DMS114 treated with DMSO at 0.1 percent for 48 hours (cell line): ENCODE measurements around the gene CYCS.
A peak's percentile ranks its signal among the peaks of the same experiment; 100 is the strongest.
"Not testable (repeated sequence)": the region's sequence is repeated elsewhere in the genome, so short reads cannot be mapped to it uniquely, and the experiment has no call there.

Source experiments
- DNase-seq: peaks from one replicate; lab custom pipeline; 2025; ENCODE audit not compliant: unreplicated experiment; lab: John Stamatoyannopoulos, UW

Gene CYCS

DNA sequence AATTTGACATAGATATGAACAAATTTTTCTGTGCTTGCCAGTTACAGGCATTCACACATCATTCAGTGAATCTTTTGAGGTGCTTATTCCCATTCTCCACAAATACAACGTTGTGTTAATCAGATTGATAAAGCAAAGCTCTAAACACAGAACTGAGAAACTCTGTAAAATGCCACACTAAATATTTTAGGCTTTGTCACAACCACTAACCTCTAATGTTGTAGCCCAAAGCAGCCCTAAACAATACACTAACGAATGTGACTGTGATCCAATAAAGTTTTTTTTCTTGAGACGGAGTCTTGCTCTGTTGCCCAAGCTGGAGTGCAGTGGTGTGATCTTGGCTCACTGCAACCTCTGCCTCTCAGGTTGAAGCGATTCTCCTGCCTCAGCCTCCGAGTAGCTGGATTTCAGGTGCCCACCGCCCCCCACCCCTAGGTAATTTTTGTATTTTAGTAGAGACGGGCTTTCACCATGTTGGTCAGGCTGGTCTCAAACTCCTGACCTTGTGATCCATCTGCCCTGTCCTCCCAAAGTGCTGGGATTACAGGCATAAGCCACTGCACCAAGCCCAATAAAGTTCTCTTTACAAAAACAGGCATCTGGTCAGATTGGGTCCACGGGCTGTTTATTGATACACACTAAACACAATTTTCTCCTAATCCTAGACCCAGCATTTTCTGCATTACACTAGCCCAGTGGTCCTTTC lies 6.9 kb downstream of the CYCS start:
- DNase-seq = no peak

DNA sequence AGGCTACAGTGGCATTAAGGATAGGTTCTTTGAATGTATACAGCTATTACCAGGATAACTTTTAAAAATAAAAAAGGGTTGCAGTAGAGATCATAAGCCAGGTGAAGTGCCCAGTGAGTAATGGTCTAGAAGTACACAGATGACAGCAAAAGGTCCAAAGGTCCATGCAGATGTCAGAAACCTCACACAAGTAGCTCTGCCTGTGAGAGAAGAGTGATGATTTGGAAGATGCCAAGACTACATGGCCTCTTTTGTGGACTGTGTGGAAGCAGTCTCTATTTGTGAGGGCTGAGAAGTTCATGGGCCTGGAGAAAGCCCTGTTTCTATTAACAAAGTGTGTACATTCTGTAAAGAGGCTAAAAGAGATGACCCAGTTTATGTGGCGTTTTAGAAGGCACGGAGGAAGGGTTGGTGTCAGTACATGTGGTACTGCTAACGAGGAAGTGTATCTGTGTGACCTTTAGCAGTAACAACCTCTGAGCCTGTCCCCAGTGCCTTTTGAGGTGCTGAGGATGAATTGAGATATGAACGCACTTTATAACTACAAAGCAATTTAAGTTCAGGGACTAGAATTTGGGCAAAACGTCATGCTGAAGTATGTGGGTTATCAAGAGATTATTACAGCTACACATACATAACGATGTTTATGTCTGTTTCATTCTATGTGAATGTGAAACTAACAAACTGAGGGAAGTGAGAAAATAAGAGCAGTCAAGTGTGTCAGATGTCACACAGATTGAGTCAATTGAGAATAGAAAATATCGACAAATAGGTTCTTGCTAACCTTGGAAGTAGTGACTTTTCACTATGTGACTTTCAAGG lies 7.6 kb downstream of the CYCS start:
- DNase-seq = no peak

DNA sequence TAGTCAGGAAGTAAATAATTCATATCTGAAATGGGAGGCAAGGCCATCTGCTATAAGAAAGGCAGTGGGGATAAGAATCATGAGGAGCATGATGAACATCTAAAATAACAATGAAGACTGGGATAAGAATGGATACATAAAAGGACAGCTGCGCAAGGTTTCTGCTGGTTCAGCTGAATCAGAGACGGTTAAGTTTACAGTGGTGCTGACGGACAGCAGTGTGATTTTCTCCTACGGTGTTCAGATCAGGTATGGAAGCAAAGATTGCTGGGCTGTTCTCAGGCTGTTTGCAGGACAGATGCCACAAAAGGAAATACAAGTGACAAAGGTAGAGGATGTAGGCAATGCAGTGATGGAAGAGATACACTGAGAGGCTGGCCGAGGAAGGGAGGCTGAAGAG lies 8.4 kb downstream of the CYCS start:
- DNase-seq = no peak

DNA sequence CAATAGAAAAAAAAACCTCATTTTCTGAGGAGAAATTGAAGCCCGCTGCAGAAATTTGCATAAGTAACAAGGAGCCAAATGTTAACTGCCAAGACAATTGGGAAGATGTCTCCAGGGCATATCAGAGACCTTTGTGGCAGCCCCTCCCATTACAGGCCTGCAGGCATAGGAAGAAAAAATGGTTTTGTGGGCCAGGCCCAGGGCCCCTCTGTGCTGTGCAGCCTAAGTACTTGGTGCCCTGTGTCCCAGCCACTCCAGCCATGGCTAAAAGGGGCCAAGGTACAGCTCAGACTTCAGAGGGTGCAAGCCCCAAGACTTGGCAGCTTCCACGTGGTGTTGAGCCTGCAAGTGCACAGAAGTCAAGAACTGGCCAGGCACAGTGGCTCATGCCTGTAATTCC lies 14.5 kb downstream of the CYCS start:
- not testable (repeated sequence) for DNase-seq

DNA sequence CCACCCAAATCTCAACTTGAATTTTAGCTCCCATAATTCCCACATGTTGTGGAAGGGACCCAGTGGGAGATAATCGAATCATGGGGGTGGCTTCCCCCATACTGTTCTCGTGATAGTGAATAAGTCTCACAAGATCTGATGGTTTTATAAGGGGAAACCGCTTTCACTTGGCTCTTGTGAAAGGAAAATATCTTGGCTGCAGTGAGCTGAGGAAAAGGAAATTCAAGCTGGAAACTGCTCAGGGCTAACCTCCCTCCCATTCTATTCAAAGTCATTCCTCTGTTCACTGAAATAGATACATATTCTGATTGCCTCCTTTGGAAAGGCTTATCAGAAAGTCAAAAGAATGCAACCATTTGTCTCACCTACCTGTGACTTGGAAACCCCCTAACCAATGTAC lies 15.8 kb downstream of the CYCS start:
- no peak for DNase-seq

DNA sequence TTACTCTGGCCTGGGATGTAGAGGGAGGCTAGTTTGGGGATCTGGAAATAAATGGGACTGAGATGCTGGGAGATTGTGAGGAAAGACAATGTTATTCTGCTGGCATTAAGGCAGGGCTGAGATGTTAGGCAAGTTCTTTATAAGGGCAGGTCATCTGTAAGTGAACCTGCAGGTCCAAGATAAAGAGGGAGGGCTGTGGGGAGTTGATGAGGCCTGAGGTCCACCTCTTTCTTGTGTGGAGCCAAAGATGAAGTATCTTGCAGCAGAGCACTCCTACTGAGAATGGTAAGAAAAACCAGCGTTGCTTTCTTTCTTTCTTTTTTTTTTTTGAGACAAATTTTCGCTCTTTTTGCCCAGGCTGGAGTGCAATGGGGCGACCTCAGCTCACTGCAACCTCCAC lies 19.1 kb downstream of the CYCS start:
- no peak for DNase-seq

- no peak for DNase-seq
These were observed 21.3 kb downstream of the CYCS start for GRCh38 chr7:25103773-25104172.

DNA sequence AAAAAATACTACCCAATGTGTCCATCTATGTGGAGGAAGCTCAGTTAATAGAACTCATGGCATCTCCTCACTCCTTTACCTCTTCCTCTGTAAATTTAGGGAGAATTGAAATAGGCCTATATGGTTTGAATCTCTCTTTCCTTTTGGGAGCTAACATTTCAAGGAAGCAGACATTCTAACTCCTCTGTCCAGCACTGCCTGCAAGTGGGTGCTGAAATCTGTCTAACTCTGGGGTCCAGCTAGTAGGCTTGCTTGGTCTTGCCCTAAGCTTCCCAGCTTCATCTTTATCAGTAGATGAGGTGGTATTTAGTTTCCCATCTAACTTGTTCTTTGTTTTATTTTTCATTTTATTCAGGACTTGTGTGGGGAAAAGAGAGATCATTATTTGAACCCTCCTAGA lies 23.2 kb downstream of the CYCS start:
- DNase-seq = no peak

DNA sequence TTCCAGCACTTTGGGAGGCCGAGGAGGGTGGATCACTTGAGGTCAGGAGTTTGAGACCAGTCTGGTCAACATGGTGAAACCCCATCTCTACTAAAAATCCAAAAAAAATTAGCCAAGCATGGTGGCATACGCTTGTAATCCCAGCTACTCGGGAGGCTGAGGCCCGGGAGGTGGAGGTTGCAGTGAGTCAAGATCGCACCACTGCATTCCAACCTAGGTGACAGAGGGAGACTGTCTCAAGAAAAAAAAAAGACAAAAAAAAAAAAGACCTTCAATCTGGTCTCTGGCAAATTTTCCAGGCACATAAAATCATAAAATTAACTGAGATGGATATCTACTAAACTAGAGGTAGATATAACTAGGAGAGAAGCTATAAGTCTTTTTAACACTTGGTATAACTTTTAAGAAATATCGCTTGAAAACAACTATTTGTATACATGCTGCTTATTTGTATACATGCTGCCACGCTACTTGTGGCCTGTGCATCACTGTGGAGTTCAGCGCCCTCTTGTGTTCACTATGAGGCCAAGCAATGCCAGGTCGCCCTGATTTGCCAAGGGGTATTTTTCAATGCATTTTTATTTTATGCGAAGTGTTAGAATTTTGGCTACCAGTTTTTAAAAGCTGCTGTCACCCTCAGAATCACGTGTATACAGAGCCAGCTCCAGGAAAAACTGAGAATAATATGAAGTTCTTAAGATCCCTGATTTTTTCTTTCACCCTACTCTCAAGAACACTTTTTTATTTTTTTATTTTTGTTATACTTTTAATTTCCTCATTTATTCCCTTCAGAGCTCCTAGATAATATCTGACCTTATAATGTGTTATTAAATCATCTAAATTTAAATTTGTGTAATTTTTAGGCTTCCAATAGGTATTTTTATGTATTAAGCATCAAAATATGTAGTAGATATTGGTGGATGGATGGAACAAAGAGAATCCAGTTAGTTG lies 26.7 kb downstream of the CYCS start:
- peak; percentile 75 for DNase-seq

GRCh38 chr7:25095516-25096345 lies 29.3 kb downstream of the CYCS start:
- DNase-seq = no peak

GRCh38 chr7:25093268-25093826 lies 31.7 kb downstream of the CYCS start:
- DNase-seq = peak; percentile 43

DNA sequence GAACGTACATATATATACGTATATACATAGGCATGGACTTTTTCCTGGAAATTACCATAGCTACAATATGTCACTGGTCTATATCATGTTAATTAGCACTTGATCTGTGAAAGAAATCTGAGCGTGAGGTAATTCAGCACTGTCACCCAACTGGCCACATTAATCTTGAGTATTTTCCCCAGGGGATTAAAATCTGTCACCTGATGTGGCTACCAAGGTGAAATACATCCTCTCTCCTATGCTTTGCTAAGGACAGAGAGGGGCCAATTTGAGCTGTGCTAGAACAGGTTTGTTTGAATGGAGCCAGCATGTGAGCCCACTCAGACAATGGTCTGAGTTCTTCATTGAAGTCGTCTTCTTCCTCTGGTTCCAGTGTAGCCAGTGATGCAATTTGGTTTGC lies 33.3 kb downstream of the CYCS start:
- DNase-seq = no peak

DNA sequence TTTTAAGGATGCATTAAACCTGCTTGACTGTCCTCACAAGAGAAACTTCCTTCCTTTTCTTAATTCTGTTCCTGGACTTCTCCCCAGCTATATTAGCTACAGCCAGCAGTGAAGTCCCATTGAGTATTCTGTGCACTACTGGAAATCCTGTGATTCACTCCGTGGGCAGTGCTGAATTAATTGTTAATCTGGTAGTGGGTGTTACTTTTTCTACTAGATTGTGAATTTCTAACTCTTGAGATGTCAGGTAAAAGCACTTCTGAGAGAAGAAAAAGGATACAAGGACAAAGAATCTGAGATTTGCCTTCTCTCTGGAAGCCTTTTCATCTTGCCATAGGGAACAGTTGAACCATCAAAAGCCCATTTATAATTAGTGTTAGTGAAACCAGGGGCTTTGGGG lies 33.9 kb downstream of the CYCS start:
- no peak for DNase-seq

DNA sequence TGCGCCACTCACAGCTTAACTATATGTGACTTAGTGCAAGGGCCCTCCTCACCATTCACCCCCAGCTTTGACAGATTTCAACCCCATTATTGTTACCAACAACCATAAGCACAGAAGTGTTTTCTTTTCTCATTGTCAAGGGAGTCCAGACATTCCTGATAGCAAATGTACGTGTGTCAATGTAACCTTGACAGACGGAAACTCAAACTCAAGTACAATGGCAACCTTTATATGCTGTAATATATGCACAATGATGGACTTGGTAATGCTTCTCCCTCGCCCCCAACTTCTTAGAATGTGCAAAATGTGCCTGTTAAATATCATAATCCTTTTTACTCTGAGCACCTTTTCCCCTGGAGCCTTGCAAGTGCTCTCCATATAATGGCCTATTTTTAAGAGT lies 34.7 kb downstream of the CYCS start:
- DNase-seq = no peak

DNA sequence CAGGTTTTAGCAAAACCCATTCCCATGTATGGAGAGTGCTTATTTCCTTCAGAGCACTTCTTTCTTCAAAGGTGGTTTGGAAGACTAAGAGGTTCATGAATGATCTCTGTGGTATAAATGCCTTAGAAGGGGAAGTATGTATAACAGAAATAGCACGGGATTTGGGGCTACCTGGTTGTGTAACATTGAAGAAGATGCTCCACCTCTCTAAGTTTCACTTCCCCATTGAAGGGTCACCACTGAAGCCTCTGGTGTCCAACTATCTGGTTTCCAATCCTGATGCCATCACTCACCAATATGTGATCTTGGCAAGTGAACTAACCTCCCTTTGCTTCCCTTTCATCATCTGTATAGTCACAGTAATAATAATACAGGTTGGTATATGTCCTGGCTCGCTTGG lies 37.2 kb downstream of the CYCS start:
- no peak for DNase-seq

- DNase-seq = no peak
These were observed 40.2 kb downstream of the CYCS start for GRCh38 chr7:25084821-25085220.

- no peak for DNase-seq
These were observed 41.9 kb downstream of the CYCS start for GRCh38 chr7:25083201-25083600.

- DNase-seq = not testable (repeated sequence)
These were observed 43.0 kb downstream of the CYCS start for GRCh38 chr7:25082041-25082440.

GRCh38 chr7:25077096-25077495 lies 48.0 kb downstream of the CYCS start:
- DNase-seq = no peak

- no peak for DNase-seq
These were observed 49.6 kb downstream of the CYCS start for GRCh38 chr7:25075459-25075858.
